ENCODE measurements around the gene GPR22. TPM values are rescaled to one million over a fixed set of nuclear protein-coding genes. Genes with fewer than 3 reads are reported as not detected.

The GPR22 gene
- total RNA-seq, 1 donor from 2014 or later = not detected

GRCh38 chr7:107468824-107469223 is 1.0 kb upstream of the GPR22 start:
- Histone ChIP-seq H3K4me3 (ENCODE audit: low read depth, low read length) (no peak overlapping the region), H3K27me3 (ENCODE audit: control insufficient read depth, insufficient read depth, low read length) (no peaks in the 10 kb centered on the region), H3K36me3 (ENCODE audit: control insufficient read depth, insufficient read depth, low read length) (no peaks in the 10 kb centered on the region)
- TF ChIP-seq CTCF (IDR thresholded peaks at IDR 0.05; ENCODE audit: insufficient read depth, low read length, poor library complexity, severe bottlenecking) = no peak
- no peak for DNase-seq (ENCODE audit: low read depth)

DNA sequence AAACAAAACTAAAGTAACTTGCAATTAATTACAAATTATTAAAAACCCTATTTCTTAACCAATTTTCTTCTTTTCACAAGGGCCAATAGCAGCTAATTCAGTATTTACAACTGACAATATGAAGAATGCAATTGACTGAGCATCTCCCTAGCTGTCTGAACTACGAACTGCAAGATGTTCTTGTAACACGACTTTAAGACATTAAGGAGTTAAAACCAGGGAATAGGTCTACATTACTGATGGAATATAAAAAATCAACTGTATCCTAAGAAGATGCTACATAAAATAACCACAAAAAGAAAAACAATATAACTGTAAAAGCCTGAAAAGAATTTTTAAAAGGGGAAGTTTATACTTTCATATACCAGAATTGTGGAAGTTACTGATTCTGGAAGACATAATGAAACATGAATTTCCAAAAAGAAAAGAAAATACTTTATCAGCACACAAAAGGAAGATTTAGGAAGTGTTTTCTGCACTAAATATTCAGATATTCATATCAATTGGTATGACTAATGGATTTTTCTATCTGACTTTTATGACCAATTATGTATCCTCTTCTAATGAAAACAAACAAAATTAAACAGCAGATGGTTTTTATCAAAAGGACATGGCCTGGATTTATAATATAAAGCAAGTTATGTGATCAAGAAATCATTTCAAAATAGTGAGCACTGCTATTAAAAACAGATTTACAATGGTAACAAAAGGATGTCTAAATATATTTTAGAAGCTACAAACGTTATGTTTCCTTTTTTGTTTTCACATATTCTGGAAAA is 1.6 kb downstream of the GPR22 start:
- DNase-seq (ENCODE audit: low read depth) = no peak
- no peak overlapping the region for H3K4me3 ChIP-seq (ENCODE audit: low read depth, low read length)
- TF ChIP-seq CTCF (IDR thresholded peaks at IDR 0.05; ENCODE audit: insufficient read depth, low read length, poor library complexity, severe bottlenecking) = no peak
- no peaks in the 10 kb centered on the region for H3K27me3 ChIP-seq (ENCODE audit: control insufficient read depth, insufficient read depth, low read length)
- no peaks in the 10 kb centered on the region for H3K36me3 ChIP-seq (ENCODE audit: control insufficient read depth, insufficient read depth, low read length)

- H3K27me3 ChIP-seq (ENCODE audit: control insufficient read depth, insufficient read depth, low read length) = no peaks in the 10 kb centered on the region
- no peak overlapping the region for H3K4me3 ChIP-seq (ENCODE audit: low read depth, low read length)
- H3K36me3 ChIP-seq (ENCODE audit: control insufficient read depth, insufficient read depth, low read length) = no peaks in the 10 kb centered on the region
- TF ChIP-seq CTCF (IDR thresholded peaks at IDR 0.05; ENCODE audit: insufficient read depth, low read length, poor library complexity, severe bottlenecking) = no peak
- no peak for DNase-seq (ENCODE audit: low read depth)
These were observed 2.3 kb downstream of the GPR22 start for GRCh38 chr7:107472116-107472515.

- Histone ChIP-seq H3K36me3 (ENCODE audit: control insufficient read depth, insufficient read depth, low read length) (no peaks in the 10 kb centered on the region), H3K27me3 (ENCODE audit: control insufficient read depth, insufficient read depth, low read length) (no peaks in the 10 kb centered on the region), H3K4me3 (ENCODE audit: low read depth, low read length) (no peak overlapping the region)
- no peak for TF ChIP-seq CTCF (IDR thresholded peaks at IDR 0.05; ENCODE audit: insufficient read depth, low read length, poor library complexity, severe bottlenecking)
- DNase-seq (ENCODE audit: low read depth) = no peak
These were observed 4.3 kb downstream of the GPR22 start for GRCh38 chr7:107474104-107474521.

GRCh38 chr7:107479303-107479702 is 9.4 kb downstream of the GPR22 start:
- H3K36me3 ChIP-seq (ENCODE audit: control insufficient read depth, insufficient read depth, low read length) = no peaks in the 10 kb centered on the region
- TF ChIP-seq CTCF (IDR thresholded peaks at IDR 0.05; ENCODE audit: insufficient read depth, low read length, poor library complexity, severe bottlenecking) = no peak
- DNase-seq (ENCODE audit: low read depth) = no peak
- H3K4me3 ChIP-seq (ENCODE audit: low read depth, low read length) = no peak overlapping the region
- H3K27me3 ChIP-seq (ENCODE audit: control insufficient read depth, insufficient read depth, low read length) = no peaks in the 10 kb centered on the region

DNA sequence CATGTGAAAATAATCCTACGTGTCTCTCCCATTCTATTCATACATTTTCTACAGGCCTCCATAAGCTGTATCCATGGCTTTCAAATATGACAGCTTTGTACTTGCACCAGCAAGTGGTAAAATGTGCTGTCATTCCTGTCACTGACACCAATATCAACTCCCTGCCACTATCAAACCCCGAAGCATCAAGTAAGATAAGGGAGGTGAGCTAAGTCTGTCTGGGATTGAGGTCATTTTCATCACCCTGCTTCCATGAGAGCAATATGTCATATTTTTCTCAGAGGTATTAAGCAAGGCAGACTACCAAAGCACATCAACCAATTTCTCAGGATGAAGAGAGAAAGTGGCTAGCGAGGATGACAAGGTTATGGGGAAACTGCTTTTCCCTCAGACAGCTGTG is 11.1 kb downstream of the GPR22 start:
- no peak for DNase-seq (ENCODE audit: low read depth)
- Histone ChIP-seq H3K4me3 (ENCODE audit: low read depth, low read length) (no peak overlapping the region), H3K36me3 (ENCODE audit: control insufficient read depth, insufficient read depth, low read length) (no peaks in the 10 kb centered on the region), H3K27me3 (ENCODE audit: control insufficient read depth, insufficient read depth, low read length) (no peaks in the 10 kb centered on the region)
- no peak for TF ChIP-seq CTCF (IDR thresholded peaks at IDR 0.05; ENCODE audit: insufficient read depth, low read length, poor library complexity, severe bottlenecking)
